ENCODE measurements around the gene SPTBN5.

The SPTBN5 gene

DNA sequence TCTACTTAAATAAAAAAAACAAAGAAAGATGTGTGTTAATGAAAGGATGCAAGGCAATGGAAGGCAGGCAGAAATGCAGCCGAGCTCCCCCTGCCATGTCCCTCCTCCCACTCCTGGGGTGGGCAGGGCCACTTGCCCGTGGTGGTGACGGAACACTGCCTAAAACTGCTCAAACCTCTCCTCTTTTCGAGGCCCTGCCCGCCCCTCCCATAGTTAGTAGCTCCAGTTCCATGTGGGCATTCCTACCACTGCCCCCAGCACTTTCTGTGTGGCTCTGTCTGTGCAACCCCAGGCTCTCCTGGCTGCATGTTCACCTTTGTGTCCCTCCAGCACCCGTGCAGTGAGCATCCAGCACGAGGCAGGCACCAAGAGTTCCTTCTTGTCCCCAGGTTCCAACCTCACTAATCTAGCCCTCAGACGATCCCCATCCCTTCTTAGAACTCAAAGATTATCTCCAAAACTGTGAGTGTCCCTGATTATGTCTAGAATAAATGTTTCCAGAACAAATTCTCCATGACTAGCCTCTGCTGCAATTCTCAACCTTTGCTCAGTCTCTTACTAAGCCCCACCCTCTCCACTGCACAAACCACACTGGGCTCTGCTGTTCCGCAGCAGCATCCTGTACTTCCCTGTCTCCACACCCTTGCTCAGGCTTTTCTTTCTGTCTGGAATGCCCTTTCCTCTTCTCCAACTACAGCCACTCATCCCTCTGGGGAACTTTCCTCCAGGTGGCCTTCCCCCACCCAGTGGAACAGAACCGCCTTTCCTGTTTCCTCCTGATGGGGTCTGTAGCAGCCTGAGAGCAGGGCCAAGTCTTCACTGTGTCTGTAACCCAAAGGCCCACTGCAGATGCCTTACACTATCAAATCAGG, 32.6 kb upstream of the SPTBN5 start:
- no peak for DNase-seq

DNA sequence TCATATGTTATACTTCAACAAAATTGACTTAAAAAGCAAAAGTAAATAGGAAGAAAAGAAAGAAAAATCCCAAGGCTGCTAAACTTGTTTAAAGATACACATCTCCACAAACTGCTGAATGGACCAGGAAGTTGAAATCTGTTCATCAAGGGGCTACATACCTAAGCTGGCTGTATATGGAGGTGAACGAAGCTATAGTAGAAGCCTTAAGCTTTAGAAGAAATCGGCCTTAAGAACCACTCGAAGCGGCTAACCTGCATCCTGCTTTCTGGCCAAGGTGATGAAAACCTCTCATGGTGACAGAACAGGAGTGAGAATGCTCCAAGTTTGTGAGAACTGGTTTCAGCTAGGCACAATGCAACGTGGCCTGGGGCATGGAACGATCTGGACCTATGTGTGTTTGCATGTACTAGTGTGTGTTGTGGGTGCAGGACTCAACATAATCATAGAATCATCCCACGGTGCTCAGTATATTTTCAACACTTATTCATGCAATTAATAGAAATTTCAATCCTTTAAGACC, 31.3 kb upstream of the SPTBN5 start:
- no peak for DNase-seq

DNA sequence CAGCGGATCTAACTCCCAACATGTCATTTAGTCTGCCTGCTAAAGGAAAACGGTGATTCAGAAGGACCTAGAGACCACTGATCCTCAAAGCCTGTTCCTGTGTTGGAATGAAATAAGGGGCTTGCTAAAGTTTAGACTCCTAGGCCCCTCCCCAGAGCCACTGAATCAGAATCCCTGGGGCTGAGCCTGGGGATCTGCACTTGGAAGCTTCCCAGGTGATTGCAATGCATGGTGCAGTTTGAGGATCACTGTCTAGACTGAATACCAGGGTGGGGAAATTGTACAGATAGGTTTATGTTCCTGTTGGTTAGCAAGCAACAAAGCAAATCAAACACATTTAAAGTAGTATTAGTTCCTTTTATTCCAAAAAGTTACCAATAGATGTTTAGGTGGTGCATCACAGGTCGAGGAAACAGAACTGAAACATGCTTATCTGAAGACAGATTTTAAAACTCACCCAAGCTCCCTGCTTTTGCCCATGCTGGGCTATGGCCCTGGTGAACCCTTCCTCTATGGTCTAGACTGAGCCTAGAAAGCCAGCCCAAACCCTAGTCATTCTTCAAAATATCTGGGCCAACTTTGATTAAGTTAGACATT, 29.6 kb upstream of the SPTBN5 start:
- no peak for DNase-seq

DNA sequence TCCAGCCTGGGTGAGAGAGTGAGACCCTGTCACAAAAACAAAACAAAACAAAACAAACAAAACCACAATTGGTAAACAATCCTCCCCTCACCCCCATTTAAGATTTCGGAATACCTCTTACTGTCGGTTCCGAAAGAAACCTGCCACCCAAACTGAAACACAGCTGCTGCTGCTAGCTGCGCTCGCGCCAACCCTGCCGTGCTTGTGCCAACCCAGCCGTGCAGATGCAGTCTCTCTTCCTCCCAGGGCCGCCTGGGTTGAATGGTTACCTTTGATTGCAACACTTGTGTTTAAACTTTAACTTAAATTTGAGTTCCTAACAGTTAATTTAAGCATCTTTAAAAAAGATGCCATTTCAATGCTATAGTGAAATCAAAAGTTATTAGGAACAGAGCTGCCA, 28.5 kb upstream of the SPTBN5 start:
- no peak for DNase-seq

DNA sequence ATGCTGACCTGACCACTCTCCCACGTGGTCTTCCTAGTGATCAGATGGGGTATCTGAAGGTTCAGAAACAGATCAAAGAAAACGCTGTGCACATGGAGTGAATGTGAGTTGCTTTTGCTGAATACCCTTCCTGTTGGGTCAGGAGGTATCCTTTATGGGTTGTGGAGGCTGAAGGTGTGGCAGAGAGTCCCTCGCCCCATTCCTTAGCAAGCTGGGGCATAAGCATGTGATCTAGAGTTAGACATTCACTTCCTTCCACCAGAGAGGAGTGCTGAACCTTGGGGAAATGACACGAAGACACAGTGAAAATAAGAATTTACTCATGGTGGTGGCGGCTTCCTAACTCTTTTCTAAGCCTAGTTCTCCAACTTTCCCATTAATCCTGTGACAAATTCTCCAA, 27.8 kb upstream of the SPTBN5 start:
- no peak for DNase-seq

DNA sequence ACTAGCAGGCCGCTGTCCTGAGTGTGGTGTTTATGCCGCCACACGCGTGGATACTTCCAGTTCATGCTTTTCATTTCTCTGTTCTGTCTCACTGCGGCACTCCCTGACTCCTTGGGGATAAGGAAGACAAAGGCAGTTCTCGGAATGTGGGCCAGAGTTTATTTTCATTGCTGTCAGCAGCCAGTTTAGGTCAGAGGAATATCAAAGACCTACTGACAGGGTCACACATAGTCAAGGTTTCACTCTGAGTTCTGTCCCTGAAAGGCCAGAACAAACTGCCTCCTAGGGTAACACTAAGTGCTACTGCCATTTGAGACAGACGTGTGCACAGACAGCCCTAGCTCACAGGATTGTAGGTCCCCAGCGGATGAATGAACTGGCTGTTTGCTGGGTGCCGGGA, 27.3 kb upstream of the SPTBN5 start:
- DNase-seq = no peak

DNA sequence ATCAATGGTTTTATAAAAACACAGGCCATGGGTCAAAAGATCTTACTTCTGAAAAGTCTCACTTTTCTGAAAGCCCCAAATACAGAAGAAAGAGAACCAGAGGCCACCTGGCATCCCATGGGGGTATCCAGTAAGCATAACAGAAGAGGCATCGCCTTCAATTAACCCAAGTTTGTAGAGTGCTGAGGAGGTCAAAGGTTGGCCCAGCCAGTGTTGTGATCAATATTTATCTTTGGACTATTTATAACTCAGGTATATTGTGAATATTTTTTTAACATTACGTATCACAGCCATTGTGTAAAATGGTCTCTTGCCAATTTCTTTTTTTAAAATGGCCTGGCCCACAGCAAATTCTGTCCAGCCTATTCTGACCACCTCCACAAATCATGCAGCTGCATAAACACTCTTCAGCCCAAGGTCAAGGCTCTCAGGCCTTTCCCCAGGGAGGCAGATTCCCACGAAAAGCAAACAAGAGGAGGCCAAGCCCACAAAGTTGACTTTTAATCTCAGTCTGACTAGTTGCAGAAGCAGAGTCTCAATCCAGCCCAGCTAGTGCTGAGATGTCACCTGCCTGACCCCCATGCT, 26.2 kb upstream of the SPTBN5 start:
- peak; percentile 60 to 68 for DNase-seq

DNA sequence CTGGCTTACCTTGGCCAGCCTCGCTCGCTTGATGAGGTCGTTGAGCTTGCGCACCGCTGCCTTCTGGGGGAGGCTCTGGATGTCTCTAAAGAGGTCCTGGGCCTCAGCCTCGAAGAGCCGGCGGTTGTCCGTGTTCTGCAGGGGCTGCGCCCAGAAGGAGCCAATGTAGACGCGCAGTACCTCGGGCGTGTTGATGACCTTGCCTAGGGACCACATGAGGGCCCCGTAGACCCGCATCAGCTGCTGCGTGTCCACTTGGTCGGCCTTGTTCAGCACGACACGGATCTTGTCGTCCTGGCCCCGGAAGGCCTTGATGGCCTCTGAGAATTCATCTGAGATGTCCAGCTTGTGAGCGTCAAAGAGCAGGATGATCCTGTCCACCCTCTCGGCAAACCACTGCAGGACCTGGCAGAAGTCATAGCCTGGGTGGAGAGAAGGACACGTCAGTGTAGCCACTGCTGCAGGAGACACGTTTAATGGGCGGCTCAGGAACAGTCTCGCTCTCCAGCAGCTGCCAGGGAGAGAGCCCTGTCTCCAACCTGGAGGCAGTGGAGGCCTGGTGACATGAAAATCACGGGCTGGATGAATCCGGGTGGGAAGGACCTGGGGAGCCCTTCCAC, 25.5 kb upstream of the SPTBN5 start:
- DNase-seq = peak; percentile 42 to 47

DNA sequence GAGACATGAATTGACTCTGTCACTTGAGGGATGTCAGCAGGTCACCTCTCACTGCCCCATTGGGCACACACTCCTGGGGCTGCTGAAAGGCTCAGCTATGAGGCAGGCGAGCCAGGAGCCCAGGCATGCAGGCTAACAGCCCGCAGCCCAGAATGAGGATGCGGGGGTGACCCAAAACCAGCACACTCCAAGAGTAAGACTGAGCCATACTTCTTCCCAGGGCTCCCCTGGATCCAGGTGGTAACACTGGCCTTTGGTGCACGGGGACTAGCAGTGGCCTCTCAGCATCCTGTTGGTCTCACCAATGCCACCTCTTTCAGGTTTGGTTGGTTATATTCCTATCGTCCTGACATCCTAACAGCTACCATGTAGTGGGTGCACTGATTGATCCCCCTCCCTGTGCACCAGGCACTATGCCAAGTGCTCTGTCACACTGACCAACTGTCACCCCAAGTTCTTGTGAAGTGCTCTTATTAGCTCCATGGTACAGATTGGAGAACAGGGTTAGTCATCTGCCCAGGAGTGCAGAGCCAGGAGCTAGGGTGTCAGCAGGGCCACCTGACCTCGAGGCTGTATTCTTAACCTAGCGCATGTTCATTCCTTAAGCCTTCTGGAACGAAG, 24.8 kb upstream of the SPTBN5 start:
- DNase-seq = no peak

DNA sequence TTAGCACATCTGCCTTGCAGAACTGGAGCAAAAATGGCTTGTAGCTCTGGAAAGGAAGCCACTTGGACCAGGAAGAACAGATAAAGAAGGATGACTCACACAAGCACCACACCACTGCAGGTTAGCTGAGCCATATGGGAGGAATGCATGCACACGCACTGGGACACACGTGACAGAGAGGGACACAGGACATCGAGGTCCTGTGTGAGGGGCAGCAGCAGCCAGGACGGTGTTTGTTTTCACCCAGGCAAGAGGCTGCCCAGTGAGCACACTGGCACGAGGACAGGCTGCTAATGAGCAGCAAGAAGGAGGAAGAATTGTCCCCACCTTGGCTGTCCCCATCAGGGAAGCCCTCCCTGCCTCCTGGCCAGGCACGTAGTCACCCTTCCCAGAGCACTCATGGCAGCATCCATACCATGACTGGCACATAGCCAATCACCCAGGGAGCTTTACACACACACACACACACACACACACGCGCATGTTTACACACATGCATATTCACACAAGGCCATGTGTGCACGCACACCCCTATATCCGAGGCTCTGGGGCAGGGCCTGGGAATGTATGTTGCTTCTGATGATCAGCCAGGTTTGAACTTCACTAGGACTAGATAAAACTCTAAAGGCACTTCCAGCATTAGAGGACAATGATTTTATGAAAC, 24.0 kb upstream of the SPTBN5 start:
- DNase-seq = no peak

DNA sequence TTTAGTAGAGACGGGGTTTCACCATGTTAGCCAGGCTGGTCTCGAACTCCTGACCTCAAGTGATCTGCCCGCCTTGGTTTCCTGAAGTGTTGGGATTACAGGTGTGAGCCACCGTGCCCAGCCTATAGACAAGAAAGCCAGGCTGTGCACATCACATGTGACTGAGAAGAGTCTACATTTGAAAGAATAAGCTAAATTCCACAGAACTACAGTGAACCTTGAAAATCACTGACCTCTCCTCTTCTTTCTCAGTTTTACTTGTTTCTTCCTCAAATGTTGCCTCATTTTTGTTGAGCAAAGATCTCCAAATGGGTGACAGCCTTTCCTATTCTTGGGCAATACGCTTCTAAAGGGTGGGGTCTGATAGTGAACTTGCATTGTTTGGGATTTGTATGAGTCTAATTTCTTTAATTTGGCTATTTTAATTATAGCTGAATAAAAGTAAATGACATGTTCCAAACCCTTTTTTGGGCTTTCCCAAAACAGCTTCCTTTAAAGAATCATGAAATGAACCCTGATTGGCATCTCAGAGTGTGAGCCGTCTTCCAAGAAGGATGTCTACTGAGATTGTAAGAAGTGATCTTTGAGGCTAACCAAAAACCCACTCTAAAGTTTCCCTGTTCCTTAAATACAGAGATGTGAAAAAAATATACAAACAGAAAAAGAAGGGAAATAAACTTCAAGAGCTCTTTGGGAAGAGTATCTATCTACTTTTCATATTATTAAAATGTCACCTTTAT, 21.6 kb upstream of the SPTBN5 start:
- no peak for DNase-seq

DNA sequence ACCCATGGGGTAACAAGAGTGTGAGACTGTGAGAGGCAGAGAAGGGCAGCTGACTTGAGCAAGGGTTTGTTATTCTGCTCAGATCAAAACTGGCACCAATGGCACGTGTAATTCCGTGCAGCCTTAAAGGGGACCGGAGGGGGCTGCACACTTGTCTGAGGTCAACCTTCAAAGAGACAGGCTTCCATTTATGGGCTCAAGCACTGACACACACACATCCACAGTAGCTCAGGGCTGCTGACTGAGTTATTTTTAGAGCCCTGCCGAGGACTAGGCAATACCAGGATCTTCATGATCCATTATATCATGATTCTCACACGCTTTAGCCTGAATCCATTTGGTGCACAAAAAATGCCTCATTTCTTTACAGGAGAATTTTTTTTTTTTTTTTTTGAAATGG, 20.6 kb upstream of the SPTBN5 start:
- no peak for DNase-seq

DNA sequence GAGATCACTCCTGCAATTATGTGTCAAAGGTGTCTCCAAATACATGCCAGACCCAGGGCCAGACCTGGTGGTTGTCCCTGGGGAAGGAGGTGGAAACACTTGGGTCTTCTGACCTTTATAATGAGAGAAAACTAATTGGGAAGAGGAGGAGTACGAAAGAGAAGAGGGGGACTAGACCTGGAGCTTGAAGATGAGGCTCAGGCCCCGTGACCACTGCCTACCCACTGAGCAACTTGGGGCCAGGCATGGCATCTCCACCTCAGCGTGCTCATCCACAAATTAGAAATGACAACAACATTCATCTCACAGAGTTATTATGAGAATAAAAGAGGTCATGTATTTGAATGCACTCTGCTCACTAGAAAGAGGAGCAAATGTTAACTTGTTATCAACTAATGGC, 19.4 kb upstream of the SPTBN5 start:
- DNase-seq = no peak

DNA sequence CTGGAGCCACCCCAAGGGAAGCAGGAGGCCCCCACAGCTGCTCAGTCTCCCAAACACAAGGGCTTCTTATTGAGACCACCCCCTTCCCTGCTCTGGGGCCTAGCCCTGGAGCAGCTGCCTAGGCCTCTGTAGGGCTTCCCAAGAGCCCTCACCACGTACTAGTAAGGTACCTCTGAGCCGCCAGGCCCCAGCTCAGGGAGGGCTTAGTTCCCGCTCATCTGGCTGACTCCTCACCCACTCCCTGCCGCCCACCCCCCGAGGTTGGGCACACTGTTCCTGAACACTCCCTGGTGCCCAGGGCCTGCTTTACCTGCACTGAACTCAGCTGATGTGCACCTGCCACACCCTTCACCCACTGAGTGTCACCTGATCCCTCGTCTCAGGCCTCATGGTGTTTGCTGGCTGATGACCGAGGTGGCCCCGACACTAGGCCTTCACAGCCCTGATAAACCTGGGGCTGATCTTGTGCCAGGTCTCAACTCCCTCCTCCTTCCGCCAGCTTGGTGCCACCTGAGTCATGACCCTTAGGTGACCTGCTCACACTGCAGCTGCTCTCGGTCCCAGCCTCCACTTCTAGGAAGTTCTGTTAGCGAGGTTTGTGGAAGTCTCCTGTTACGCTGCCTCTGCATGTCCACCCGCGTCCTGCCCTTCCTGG, 18.0 kb upstream of the SPTBN5 start:
- DNase-seq = no peak

DNA sequence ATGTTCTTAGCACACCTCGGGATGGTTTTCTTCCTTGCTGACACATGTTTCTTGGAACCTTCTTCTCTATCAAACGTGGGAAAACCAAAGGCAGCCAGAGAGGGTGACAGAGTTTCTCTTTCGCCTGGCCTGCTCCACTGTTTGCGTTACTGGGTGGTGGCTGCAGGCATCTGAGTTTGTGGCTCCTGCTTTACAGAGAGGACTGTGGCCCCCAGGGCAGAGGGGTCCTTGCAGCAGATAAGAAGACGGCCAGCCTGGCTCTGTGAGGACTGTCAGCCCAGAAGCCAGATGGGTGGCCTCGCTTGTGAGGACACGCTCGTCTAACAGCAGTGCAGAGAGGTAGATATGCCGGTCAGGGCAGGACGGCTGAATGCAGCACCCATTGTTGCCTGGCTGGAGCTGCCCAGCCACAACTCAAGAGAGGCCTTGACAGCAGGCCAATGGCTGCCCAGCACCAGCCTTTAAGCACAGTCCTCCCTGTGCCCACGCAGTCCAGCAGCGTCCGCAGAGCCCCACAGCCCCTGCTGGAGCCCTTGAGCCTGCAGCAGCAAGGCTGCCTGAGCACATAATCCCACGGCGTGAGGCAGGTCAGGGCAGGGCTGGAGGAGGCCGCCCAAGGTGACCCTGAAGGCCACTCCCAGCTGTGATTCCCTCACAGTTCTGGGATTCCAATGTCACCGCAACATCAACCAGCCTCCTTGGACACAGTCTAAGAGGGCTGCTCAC, 15.0 kb upstream of the SPTBN5 start:
- DNase-seq = no peak

DNA sequence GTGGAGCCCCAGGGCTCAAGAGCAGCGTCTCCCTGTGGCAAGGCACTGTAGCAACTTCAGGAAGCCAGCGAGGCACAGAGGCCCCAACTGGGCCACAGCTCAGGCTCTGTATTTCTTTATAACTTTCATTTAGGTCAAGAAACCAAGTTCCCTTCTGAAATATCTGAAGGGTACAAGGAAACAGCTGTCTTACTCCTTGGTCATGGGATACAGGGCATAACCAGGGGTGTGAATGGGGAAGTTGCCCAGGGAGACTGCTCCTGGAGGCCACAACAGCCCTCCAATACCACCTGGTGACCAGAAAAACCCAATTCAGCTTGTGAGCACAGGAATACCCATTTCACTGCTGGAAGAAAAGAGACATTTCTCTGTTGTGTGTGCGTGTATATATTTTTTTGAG, 13.3 kb upstream of the SPTBN5 start:
- no peak for DNase-seq

DNA sequence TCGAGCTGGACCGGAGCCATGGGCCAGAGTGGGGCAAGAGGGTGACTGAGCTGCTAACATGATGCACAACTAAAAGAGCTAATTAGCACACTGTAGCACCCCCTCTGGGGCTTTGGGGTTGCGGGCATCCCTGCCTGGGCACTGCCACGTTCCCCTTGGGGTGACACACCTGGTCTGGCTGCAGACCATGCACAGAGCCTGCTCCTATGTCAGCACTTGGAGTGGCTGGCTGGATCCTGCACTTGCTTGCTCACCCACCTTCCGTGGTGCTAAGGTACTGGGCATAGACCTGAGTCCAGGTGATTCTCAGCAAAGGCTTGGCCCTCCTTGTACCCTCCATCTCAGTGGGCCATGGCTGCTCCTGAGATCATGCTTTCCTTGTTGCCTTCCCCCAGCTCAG, 12.8 kb upstream of the SPTBN5 start:
- DNase-seq = no peak

DNA sequence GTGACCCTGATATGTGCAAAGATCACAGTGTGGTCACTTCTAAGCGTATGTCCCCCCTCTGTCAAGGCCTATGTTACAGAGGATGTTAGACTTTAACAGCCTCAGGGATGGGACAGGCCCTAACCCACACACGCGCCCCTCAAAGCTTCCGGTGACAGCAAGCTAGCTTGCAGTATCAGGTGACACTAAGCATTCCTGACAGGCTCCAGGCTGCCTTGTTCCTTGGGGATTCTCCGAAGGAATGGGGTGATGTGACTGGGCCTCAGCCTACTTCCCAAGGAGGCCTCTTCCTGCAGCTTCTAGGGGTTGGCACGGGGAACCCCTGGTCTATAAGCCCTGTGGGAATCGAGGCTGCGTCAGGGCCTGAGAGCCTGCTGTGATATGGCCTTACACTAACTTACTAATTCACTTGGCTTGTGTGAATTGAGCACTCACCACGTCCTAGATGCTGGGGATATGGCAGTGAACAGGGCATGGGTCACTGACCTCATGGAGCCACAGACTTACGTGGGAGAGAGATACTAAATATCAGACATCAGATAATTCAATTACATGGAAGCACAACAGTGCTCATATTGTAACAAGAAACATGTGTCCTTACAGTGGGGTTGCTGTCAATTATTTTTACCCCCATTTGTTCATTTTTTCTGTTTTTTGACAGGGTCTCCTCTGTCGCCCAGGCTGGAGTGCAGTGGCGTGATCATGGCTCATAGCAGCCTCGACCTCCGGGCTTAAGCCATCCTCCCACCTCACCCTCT, 11.4 kb upstream of the SPTBN5 start:
- DNase-seq = no peak

DNA sequence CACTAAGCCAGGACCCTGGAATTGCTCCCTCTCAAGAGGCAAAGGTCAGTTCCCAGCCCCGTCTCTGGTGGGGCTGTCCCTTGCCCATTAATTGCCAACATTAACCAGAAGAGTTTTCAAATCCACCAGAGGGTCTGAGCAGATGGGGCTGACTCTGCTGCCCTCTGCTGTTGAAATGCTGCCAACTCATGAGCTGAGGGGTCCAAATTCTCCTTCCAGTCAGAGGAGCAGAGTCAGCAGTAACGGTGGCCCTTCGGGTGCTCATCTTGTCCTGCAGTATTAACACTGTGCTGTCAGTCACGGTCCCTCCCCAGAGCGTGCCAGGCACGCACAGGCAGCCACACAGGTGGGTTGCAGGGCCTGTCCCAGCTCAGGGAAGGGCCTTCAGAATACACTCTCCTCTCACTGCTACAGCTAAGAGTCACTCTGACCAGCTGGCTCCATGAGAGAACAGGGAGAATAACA, 10.7 kb upstream of the SPTBN5 start:
- DNase-seq = peak; percentile 24 to 60

DNA sequence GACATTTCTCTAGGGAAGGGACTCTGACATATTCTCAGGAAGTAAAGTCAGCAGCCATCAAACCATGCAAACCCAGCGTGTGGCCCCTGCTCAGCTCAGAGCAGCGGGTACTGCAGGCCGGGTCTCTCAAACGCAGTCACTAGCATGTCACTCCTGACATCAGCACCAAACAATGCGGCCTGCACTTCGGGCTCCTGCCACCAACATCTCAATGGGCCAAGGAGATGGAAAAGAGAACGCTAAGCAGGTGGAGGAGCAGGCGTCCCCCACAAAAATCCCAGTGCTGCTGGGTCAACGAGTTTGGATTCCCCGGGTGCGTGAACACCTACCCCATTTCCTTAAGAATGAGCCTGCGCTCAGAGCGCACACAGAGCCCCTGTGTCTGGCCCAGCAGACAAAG, 9.9 kb upstream of the SPTBN5 start:
- DNase-seq = no peak

Data from SHP77 (cell line).